Measurements from ENCODE around the gene NUP42. TPM values are rescaled to one million over a fixed set of nuclear protein-coding genes. Genes with fewer than 3 reads are reported as not detected.
"Not testable (repeated sequence)": the region's sequence is repeated elsewhere in the genome, so short reads cannot be mapped to it uniquely, and the experiment has no call there.

The NUP42 gene
- total RNA-seq = 26.6 TPM
- long read RNA-seq, transcript NUPL2-201 (7 exons, 1,795 nt) = major isoform, 20 of 32 reads
- long read RNA-seq, partial matches to known transcripts = 1 of 32 reads
- long read RNA-seq, other reads (novel, unspliced or antisense) = 5 of 32 reads

GRCh38 chr7:23181684-23182553 is at the start of gene NUP42:
Gene NUP42, plus strand, starts transcription at chr7:23182048. Its CDS starts 38 bp downstream, at chr7:23182086.
- ATAC-seq (peak; percentile 95), DNase-seq (peak; percentile 94)
- intact Hi-C loops (cut with micrococcal nuclease) = loop anchor here (10.0 kb wide), 1 partner anchor 77 kb away; the partner anchor contains the start of gene KLHL7

DNA sequence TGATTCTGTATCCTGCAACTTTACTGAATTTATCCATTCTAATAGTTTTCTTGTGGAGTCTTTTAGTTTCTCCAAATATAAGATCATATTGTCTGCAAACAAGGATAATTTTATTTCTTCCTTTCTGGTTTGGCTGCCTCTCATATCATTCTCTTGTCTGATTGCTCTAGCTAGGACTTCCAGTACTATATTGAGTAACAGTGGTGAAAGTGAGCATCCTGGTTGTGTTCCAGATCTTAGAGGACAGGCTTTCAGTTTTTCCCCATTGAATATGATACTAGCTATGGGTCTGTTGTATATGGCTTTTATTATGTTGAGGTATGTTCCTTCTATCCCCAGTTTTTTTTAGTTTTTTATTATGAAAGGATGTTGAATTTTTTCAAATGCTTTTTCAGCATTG is 48.1 kb upstream of the NUP42 start:
- ATAC-seq (peak; percentile 55), DNase-seq (no peak)
- intact Hi-C loops (cut with micrococcal nuclease) = no loop called here

- DNase-seq (no peak), ATAC-seq (no peak)
- intact Hi-C loops (cut with micrococcal nuclease) = no loop called here
Observed at GRCh38 chr7:23135755-23136154, 46.1 kb upstream of the NUP42 start.

- DNase-seq (no peak), ATAC-seq (no peak)
- intact Hi-C loops (cut with micrococcal nuclease) = no loop called here
Observed at GRCh38 chr7:23136216-23136615, 45.6 kb upstream of the NUP42 start.

- ATAC-seq (no peak), DNase-seq (no peak)
- intact Hi-C loops (cut with micrococcal nuclease) = no loop called here
Observed at GRCh38 chr7:23157679-23158078, 24.2 kb upstream of the NUP42 start.

GRCh38 chr7:23158546-23158945 is 23.3 kb upstream of the NUP42 start:
- intact Hi-C loops (cut with micrococcal nuclease) = no loop called here
- DNase-seq (no peak), ATAC-seq (peak; percentile 46)

DNA sequence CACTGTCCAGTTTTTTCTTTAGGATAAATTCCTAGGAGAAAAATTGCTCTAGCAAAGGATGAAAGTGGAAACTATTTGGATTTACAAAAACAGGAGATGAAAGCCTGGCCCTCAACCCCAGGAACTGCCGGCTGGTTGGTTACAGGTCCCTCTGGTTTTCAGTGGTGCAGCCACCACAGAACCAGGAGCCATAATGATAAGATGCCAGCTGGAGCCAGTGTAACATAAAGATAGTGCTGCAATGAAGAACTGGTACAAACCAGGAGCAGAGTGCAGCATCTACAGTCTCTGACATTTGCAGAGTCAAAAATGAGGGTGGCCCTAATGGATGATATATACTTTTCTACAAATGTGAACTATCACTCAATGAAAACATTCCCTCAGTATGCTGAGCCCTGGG is 20.4 kb upstream of the NUP42 start:
- no peak for DNase-seq
- intact Hi-C loops (cut with micrococcal nuclease) = no loop called here
- ATAC-seq = peak; percentile 48

- DNase-seq = no peak
Observed at GRCh38 chr7:23164846-23165245, 17.0 kb upstream of the NUP42 start.

GRCh38 chr7:23165316-23165715 is 16.5 kb upstream of the NUP42 start:
- intact Hi-C loops (cut with micrococcal nuclease) = no loop called here
- DNase-seq (no peak), ATAC-seq (no peak)

More at GRCh38 chr7:23164846-23165245, 17.0 kb upstream of the NUP42 start:
- no peak for ATAC-seq
- intact Hi-C loops (cut with micrococcal nuclease) = no loop called here

DNA sequence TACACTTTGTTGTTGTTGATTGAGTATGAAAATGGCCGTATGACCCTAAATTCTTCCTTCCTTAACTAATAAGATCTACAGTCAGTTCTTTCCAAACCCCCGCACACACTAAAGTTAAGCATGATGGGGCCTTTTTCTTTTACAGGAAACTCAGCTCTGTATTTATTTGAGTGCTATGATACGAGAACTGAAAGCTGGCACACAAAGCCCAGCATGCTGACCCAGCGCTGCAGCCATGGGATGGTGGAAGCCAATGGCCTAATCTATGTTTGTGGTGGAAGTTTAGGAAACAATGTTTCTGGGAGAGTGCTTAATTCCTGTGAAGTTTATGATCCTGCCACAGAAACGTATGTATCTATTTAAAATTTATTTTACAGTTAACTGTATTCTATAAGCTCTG is 14.2 kb upstream of the NUP42 start:
- ATAC-seq = peak; percentile 53
- DNase-seq = no peak
- intact Hi-C loops (cut with micrococcal nuclease) = no loop called here

- DNase-seq (no peak), ATAC-seq (peak; percentile 91)
- intact Hi-C loops (cut with micrococcal nuclease) = no loop called here
Observed at GRCh38 chr7:23168111-23168885, 13.6 kb upstream of the NUP42 start.

DNA sequence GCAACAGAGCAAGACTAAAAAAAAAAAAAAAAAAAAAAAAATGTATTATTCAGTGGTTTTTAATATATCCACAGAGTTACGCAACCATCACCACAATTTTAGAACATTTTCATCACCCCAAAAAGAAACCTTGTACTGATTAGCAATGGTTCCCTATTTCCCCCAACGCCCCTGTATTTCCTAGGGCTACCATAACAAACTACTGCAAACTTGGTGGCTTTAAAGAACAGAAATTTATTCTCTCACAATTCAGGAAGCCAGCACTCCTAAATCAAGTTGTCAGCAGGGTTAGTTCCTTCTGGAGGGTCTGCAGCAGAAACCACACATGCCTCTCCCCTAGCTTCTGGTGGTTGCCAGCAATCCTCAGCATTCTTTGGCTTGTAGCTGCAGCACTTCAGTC is 5.9 kb upstream of the NUP42 start:
- intact Hi-C loops (cut with micrococcal nuclease) = no loop called here

DNA sequence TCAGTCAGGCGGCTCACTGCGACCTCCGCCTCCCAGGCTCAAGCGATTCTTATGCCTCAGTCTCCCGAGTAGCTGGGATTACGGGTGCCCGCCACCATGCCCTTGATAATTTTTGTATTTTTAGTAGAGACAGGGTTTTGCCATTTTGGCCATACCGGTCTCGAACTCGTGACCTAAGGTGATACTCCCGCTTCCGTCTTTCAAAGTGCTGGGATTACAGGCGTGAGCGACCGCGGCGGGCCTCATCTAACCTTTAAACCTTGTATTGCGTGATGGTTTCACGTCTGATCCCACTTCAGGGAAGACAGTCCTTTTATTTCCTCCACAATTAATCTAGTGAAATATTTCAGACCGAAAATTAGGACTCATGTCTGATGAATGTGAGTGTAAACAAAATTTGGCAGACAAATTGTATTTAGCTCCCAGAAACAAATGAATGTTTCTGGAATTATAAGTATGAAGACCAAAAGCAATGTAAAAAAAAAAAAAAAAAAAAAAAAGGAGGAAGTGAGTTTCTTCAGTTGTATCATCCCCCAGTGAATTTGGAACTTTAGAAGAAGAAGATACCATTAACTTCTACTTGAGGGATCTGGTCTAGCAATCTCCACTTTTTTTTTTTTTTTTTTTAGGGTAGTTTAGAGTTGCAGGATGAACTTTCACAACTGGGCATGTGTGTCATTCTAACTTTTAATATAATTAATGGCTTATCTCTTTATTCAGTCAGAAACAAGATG is 1.6 kb downstream of the NUP42 start:
- DNase-seq (no peak), ATAC-seq (no peak)
- intact Hi-C loops (cut with micrococcal nuclease) = loop anchor here (10.0 kb wide), 1 partner anchor 79 kb away; the partner anchor contains the start of gene KLHL7

More for the DNA sequence above, 5.9 kb upstream of the NUP42 start:
- DNase-seq = no peak
- ATAC-seq = peak; percentile 14

DNA sequence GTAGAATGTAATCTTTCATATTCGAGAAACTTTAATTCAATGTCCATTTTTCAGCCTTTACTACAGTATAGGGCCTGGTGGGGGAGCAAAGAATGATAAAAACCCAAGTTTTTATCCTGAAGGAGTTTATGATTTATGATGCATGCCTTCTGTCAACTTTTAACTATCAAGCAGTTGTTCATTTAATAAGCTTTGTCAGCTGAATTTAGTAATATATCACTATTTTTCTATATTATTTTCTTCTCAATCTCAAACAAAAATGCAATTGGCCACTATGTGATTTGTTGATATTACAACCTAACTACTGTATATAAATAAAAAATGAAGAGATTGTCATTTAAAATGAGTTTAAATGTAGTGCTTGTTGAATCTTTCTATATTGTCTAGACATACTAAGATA is 2.4 kb downstream of the NUP42 start:
- DNase-seq (no peak), ATAC-seq (no peak)
- intact Hi-C loops (cut with micrococcal nuclease) = loop anchor here (10.0 kb wide), 1 partner anchor 79 kb away; the partner anchor contains the start of gene KLHL7

DNA sequence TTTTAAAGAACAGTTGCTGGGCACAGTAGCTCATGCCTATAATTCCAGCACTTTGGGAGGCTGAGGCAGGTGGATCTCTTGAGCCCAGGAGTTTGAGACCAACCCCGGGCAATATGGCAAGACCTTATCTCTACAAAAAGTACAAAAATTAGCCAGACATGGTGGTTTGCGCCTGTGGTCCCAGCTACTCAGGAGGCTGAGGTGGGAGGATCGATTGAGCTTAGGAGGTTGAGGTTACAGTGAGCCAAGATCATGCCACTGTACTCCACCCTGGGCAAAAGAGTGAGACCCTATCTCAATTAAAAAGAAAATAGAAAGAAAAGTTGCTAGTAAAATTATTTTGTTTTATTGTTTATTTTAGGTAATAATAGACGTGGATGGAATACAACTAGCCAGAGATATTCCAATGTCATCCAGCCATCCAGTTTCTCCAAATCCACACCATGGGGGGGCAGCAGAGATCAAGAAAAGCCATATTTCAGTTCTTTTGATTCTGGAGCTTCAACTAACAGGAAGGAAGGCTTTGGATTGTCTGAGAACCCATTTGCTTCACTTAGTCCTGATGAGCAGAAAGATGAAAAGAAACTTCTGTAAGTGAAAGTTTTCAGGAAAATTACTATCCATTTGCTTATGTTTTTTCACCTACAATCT is 3.0 kb downstream of the NUP42 start:
- intact Hi-C loops (cut with micrococcal nuclease) = loop anchor here (10.0 kb wide), 1 partner anchor 80 kb away; the partner anchor contains the start of gene KLHL7
- DNase-seq (no peak), ATAC-seq (peak; percentile 24)

DNA sequence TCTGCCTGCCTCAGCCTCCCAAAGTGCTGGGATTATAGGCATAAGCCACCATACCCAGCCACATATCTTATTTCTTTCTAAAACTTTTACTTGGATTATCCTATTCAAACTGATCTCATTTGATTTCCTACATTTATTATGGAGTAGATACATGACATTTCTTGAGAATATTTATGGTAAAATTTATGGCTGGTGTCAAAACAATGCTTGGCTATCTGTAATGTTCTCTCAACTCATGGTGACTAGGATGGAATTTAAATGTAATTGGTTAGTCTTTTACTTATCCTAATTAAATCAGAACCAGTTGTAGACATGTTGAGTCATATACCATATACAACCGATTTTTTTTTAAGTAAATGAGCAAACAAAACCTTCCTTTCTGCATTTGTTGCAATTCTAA is 4.1 kb downstream of the NUP42 start:
- intact Hi-C loops (cut with micrococcal nuclease) = loop anchor here (10.0 kb wide), 1 partner anchor 81 kb away; the partner anchor contains the start of gene KLHL7
- no peak for ATAC-seq
- DNase-seq = no peak

DNA sequence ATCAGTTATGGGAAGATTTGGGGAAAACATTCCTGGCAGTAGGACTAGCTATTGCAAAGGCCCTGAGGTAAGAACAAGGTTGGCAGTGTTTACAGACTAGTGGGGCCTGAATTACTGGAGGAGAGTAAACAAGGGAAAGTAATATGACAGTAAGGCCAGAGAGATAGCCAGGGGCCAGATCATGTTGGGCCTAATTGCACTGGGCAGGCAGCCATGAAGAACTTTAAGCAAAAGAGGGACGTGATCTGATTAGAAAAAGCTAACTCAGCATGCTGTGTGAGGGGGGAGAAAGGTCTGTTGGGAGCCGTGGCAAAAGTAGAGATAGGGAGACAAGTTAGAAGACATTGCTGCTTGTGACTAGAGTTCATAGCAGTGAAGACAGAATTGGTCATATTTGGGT is 9.2 kb downstream of the NUP42 start:
- intact Hi-C loops (cut with micrococcal nuclease) = loop anchor here (10.0 kb wide), 1 partner anchor 64 kb away; no protein-coding TSS in a partner anchor
- DNase-seq (no peak), ATAC-seq (peak; percentile 39)

GRCh38 chr7:23193650-23194227 is 11.9 kb downstream of the NUP42 start:
- not testable (repeated sequence) for ATAC-seq, DNase-seq
- intact Hi-C loops (cut with micrococcal nuclease) = loop anchor here (10.0 kb wide), 1 partner anchor 61 kb away; no protein-coding TSS in a partner anchor

Measured in left ventricle myocardium superior (tissue), 1 donor.